NCI-H82 treated with DMSO at 0.1 percent for 48 hours (cell line): ENCODE results near the gene FASN.
A peak's percentile ranks its signal among the peaks of the same experiment; 100 is the strongest.
"Not testable (repeated sequence)": the region's sequence is repeated elsewhere in the genome, so short reads cannot be mapped to it uniquely, and the experiment has no call there.

ENCODE experiments used
- DNase-seq: peaks from one replicate; lab custom pipeline; 2025; ENCODE audit not compliant: unreplicated experiment; lab: John Stamatoyannopoulos, UW

The FASN gene

GRCh38 chr17:82047914-82048570 is 50.0 kb downstream of the FASN start:
- DNase-seq, result no peak

- DNase-seq, result no peak
These were observed 50.7 kb downstream of the FASN start for GRCh38 chr17:82047379-82047778.

- no peak for DNase-seq
These were observed 51.1 kb downstream of the FASN start for GRCh38 chr17:82046903-82047302.

GRCh38 chr17:82045936-82046484 is 52.0 kb downstream of the FASN start:
- no peak for DNase-seq

- DNase-seq, result no peak
These were observed 54.5 kb downstream of the FASN start for GRCh38 chr17:82043507-82043906.

- DNase-seq, result no peak
These were observed 55.4 kb downstream of the FASN start for GRCh38 chr17:82042649-82043048.

- no peak for DNase-seq
These were observed 56.8 kb downstream of the FASN start for GRCh38 chr17:82041144-82041814.

GRCh38 chr17:82039695-82040299 is 58.2 kb downstream of the FASN start:
- no peak for DNase-seq

GRCh38 chr17:82038796-82039409 is 59.1 kb downstream of the FASN start:
- DNase-seq, result not testable (repeated sequence)

- no peak for DNase-seq
These were observed 60.2 kb downstream of the FASN start for GRCh38 chr17:82037889-82038195.

- DNase-seq, result peak; percentile 96
These were observed 60.7 kb downstream of the FASN start, which contains the start of gene DCXR for GRCh38 chr17:82037092-82037888. Gene DCXR, minus strand, starts transcription at chr17:82037697. Its CDS starts 15 bp downstream, at chr17:82037682.

GRCh38 chr17:82036634-82037091 is 61.4 kb downstream of the FASN start:
- no peak for DNase-seq

GRCh38 chr17:82035956-82036633 is 61.9 kb downstream of the FASN start:
- no peak for DNase-seq

GRCh38 chr17:82035488-82035887 is 62.5 kb downstream of the FASN start:
- no peak for DNase-seq

- DNase-seq, result no peak
These were observed 63.5 kb downstream of the FASN start for GRCh38 chr17:82034371-82035011.

GRCh38 chr17:82033359-82034085 is 64.5 kb downstream of the FASN start:
- no peak for DNase-seq

GRCh38 chr17:82031885-82032627 is 66.0 kb downstream of the FASN start:
- DNase-seq, result peak; percentile 22

GRCh38 chr17:82031303-82031884 is 66.6 kb downstream of the FASN start, which contains the start of gene RAC3:
Gene RAC3, plus strand, starts transcription at chr17:82031678. Its CDS starts 84 bp downstream, at chr17:82031762.
- no peak for DNase-seq
